HepG2 (cell line): Measurements from ENCODE around the gene KIF22. TPM values are rescaled to one million over a fixed set of nuclear protein-coding genes. Genes with fewer than 3 reads are reported as not detected.

Experiments used
- CBFB ChIP-seq: sonication (generic); formaldehyde crosslinking; IDR thresholded peaks from 2 replicates; pipeline ENCODE4 v1.4.0; 2020; ENCODE audit warnings: missing genetic modification reagents
- CTCF ChIP-seq: sonication (generic); formaldehyde crosslinking; IDR thresholded peaks from 2 replicates; pipeline ENCODE4 v1.5.0; 2020; ENCODE audit warnings: mild to moderate bottlenecking, missing genetic modification reagents, moderate library complexity
- GATA4 ChIP-seq: sonication (generic); IDR thresholded peaks from 2 replicates; pipeline ENCODE4 v1.6.1; 2016; ENCODE audit warnings: antibody characterized with exemption, low read depth, borderline replicate concordance
- GATAD1 ChIP-seq: IDR thresholded peaks from 2 replicates; pipeline ENCODE4 v1.6.1; 2016; ENCODE audit warnings: missing genetic modification reagents, missing compliant biosample characterization
- KDM6A ChIP-seq: IDR thresholded peaks from 2 replicates; pipeline ENCODE4 v1.6.1; 2016; ENCODE audit warnings: low read depth
- MAFK ChIP-seq, 2 experiments: IDR thresholded peaks in 1 of 2; conservative IDR thresholded peaks in 1 of 2; 2 replicates each; pipeline ENCODE4 v1.6.1; 2011; ENCODE audit warnings: improper control_type of control experiment in 2 of 2, low read length in 2 of 2
- MEF2D ChIP-seq: sonication (generic); formaldehyde crosslinking; IDR thresholded peaks from 2 replicates; pipeline ENCODE4 v1.5.1; 2020; ENCODE audit warnings: mild to moderate bottlenecking, missing genetic modification reagents
- POLR2G ChIP-seq: fragments of 200-400 bp; formaldehyde crosslinking; IDR thresholded peaks from 2 replicates; pipeline ENCODE4 v1.6.1; 2018; ENCODE audit warnings: mild to moderate bottlenecking, low read depth, low read length, moderate library complexity
- SMARCC2 ChIP-seq: fragments of 450-650 bp; IDR thresholded peaks from 2 replicates; pipeline ENCODE4 v1.6.1; 2017; ENCODE audit warnings: antibody characterized with exemption, mild to moderate bottlenecking
- SOX6 ChIP-seq, 2 experiments: fragments of 450-650 bp in 1 of 2; sonication (generic) in 1 of 2; formaldehyde crosslinking in 1 of 2; IDR thresholded peaks; 2 replicates each; pipeline versions ENCODE4 v1.4.0 to v1.6.1; 2017 to 2020; ENCODE audit warnings: antibody characterized with exemption in 1 of 2, mild to moderate bottlenecking in 1 of 2, missing genetic modification reagents in 1 of 2
- TOPORS ChIP-seq: sonication (generic); formaldehyde crosslinking; IDR thresholded peaks from 2 replicates; pipeline ENCODE4 v1.8.0; 2023; ENCODE audit warnings: mild to moderate bottlenecking, missing genetic modification reagents
- U2AF1 ChIP-seq: fragments of 200-400 bp; formaldehyde crosslinking; optimal IDR thresholded peaks from 2 replicates; pipeline ENCODE3; 2017; ENCODE audit warnings: mild to moderate bottlenecking, low read depth, low read length
- ZEB1 ChIP-seq: IDR thresholded peaks from 2 replicates; pipeline ENCODE4 v1.6.1; 2012; ENCODE audit warnings: mild to moderate bottlenecking, low read depth, inconsistent platforms; ENCODE audit not compliant: insufficient replicate concordance
- ZFP91 ChIP-seq: sonication (generic); formaldehyde crosslinking; IDR thresholded peaks from 2 replicates; pipeline ENCODE4 v1.9.0; 2022; ENCODE audit warnings: missing genetic modification reagents, mild to moderate bottlenecking, borderline replicate concordance
- ZMYM3 ChIP-seq: sonication (generic); formaldehyde crosslinking; IDR thresholded peaks from 2 replicates; pipeline ENCODE4 v1.5.1; 2020; ENCODE audit warnings: mild to moderate bottlenecking, missing genetic modification reagents
- ZNF33A ChIP-seq: sonication (generic); formaldehyde crosslinking; IDR thresholded peaks from 2 replicates; pipeline ENCODE4 v1.5.1; 2020; ENCODE audit warnings: missing genetic modification reagents, mild to moderate bottlenecking, moderate library complexity, borderline replicate concordance
- ZNF382 ChIP-seq: sonication (generic); formaldehyde crosslinking; IDR thresholded peaks from 2 replicates; pipeline ENCODE4 v1.5.0; 2020; ENCODE audit warnings: missing genetic modification reagents, mild to moderate bottlenecking, borderline replicate concordance
- ZNF567 ChIP-seq: sonication (generic); formaldehyde crosslinking; IDR thresholded peaks from 2 replicates; pipeline ENCODE4 v1.8.1; 2023; ENCODE audit warnings: mild to moderate bottlenecking, missing genetic modification reagents, borderline replicate concordance
- polyA plus RNA-seq, 8 experiments: library from polyadenylated mRNA; depleted of rRNA in 3 of 8; stranded (reverse) in 7 of 8; unstranded in 1 of 8; fragments of >200 nt; fragmentation: Illumina TruSeq in 4 of 8; extraction: Trizol in 4 of 8; gene quantifications; 2 replicates each; pipeline versions ENCODE4 v1.2.1 to v1.2.3, GENCODE V29; 2011 to 2016; ENCODE audit warnings: low read depth in 4 of 8, missing spikeins in 1 of 8, mixed read lengths in 1 of 8; ENCODE audit not compliant: insufficient read depth in 1 of 8
- total RNA-seq, 5 experiments: library from RNA; depleted of rRNA; stranded (reverse); fragments of >200 nt; fragmentation: Illumina TruSeq; extraction: Trizol; gene quantifications; 2 replicates each; pipeline ENCODE4 v1.2.3, GENCODE V29; 2016; ENCODE audit warnings: low read depth in 1 of 5
- TF ChIP-seq, protein P1 (sequence below), 2 experiments: sonication (generic) in 1 of 2; formaldehyde crosslinking in 1 of 2; IDR thresholded peaks; 2 replicates each; pipeline versions ENCODE4 v1.6.1 to v1.9.0; 2014 to 2022; ENCODE audit warnings: antibody characterized with exemption in 1 of 2, borderline replicate concordance in 1 of 2, inconsistent platforms in 1 of 2, low read depth in 1 of 2, missing genetic modification reagents in 1 of 2

Gene KIF22
- total and polyA plus RNA-seq, 2 of the 13 experiments (the other 11 are each of a cell fraction or from before 2014, with no cell fraction given), result 95.8 to 118 TPM

DNA sequence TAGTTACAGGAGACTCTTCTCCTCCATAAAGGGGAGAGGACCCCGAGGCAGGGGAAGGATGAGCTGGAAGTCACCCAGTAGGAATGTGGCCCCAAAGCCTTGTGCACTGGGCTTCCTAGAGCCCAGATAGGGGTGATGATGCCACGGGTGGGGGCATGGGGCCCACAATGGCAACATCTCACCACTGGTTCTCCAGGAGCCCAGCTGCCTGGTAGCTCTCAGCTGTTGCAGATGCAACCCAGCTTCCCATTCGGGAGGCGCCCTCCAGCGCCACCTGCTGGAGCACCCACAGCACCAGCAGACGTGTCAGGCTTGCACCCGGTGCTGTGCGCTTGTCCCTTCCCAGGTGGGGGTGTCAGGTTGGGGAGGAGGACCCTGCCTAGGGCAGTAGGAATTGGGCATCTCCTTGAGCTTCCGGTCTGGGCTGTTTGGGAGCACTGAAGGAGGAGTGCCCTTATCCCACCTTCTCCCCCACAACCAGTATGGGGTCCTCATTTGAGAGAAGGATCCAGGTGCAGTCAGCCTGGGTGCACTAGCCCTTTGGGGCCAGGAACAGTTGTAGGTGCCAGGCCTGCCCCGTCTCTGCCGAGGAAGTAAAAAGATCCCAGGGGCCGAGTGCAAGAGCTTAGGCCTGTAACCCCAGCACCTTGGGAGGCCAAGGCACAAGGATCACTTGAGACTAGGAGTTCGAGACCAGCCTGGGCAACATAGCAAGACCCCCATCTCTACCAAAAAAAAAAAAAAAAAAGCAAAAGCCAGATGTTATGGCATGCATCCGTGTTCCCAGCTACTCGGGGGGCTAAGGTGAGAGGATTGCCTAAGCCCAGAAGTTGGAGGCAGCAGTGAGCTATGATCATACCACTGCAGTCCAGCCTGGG lies 58.1 kb downstream of the KIF22 start (continued):
- TF ChIP-seq ZEB1, result no peak
- no peak for TF ChIP-seq ZNF33A
- peak; percentile 99 for TF ChIP-seq CTCF (CRISPR knock-in tag)
- no peak; the same call in 1 of the 2 replicates for TF ChIP-seq ZNF567 (CRISPR knock-in tag)
- TF ChIP-seq CBFB (CRISPR knock-in tag), result 0 out of 2 replicates have a peak, but pooled peaks have one; percentile 46
- no peak for TF ChIP-seq MAFK (conservative IDR thresholded peaks at IDR 0.05 in 1 of 2, IDR thresholded peaks at IDR 0.05 in 1 of 2; ENCODE audit: low read length in 2 of 2)
- TF ChIP-seq, protein P1, sequence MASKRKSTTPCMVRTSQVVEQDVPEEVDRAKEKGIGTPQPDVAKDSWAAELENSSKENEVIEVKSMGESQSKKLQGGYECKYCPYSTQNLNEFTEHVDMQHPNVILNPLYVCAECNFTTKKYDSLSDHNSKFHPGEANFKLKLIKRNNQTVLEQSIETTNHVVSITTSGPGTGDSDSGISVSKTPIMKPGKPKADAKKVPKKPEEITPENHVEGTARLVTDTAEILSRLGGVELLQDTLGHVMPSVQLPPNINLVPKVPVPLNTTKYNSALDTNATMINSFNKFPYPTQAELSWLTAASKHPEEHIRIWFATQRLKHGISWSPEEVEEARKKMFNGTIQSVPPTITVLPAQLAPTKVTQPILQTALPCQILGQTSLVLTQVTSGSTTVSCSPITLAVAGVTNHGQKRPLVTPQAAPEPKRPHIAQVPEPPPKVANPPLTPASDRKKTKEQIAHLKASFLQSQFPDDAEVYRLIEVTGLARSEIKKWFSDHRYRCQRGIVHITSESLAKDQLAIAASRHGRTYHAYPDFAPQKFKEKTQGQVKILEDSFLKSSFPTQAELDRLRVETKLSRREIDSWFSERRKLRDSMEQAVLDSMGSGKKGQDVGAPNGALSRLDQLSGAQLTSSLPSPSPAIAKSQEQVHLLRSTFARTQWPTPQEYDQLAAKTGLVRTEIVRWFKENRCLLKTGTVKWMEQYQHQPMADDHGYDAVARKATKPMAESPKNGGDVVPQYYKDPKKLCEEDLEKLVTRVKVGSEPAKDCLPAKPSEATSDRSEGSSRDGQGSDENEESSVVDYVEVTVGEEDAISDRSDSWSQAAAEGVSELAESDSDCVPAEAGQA (IDR thresholded peaks at IDR 0.05; ENCODE audit: low read depth), result no peak
- TF ChIP-seq, protein P1 (CRISPR knock-in tag; IDR thresholded peaks at IDR 0.05; ENCODE audit: borderline replicate concordance), result no peak
- no peak for TF ChIP-seq MEF2D (CRISPR knock-in tag)
- TF ChIP-seq POLR2G, result no peak
- TF ChIP-seq GATAD1 (CRISPR knock-in tag), result 0 out of 2 replicates have a peak, but pooled peaks have one; percentile 47
- TF ChIP-seq TOPORS (CRISPR knock-in tag), result no peak
- TF ChIP-seq ZNF382 (CRISPR knock-in tag), result no peak
- TF ChIP-seq SOX6 (IDR thresholded peaks at IDR 0.05), result no peak
- TF ChIP-seq SOX6 (CRISPR knock-in tag; IDR thresholded peaks at IDR 0.05), result no peak
- no peak for TF ChIP-seq SMARCC2
- no peak for TF ChIP-seq KDM6A
- no peak for TF ChIP-seq U2AF1
- peak; percentile 62; the same call in 1 of the 2 replicates for TF ChIP-seq ZMYM3
- TF ChIP-seq GATA4, result no peak
- peak; percentile 84 for TF ChIP-seq ZFP91
